MG63 (cell line): ENCODE data around the gene MPV17L. TPM values are rescaled to one million over a fixed set of nuclear protein-coding genes. Genes with fewer than 3 reads are reported as not detected.
A peak's percentile ranks its signal among the peaks of the same experiment; 100 is the strongest.
"Not testable (repeated sequence)": the region's sequence is repeated elsewhere in the genome, so short reads cannot be mapped to it uniquely, and the experiment has no call there.

Experiments
- DNase-seq: peaks from one replicate; pipeline ENCODE4 v3.0.0-alpha.2; 2020
- H3K27me3 ChIP-seq: fragments of 250-450 bp; sonication (Bioruptor Pico); 2 replicates; pipeline ENCODE4 v1.5.1; 2020; ENCODE audit warnings: mild to moderate bottlenecking, moderate library complexity
- H3K36me3 ChIP-seq: fragments of 250-450 bp; sonication (Bioruptor Pico); 2 replicates; pipeline ENCODE4 v1.5.1; 2020; ENCODE audit warnings: mild to moderate bottlenecking, moderate library complexity
- H3K4me3 ChIP-seq: fragments of 250-450 bp; sonication (Bioruptor Pico); 2 replicates; pipeline ENCODE4 v1.5.1; 2020; ENCODE audit warnings: mild to moderate bottlenecking, moderate library complexity
- H3K9me3 ChIP-seq: fragments of 250-450 bp; sonication (Bioruptor Pico); 2 replicates; pipeline ENCODE4 v1.5.1; 2020; ENCODE audit warnings: mild to moderate bottlenecking, moderate library complexity
- total RNA-seq: library from RNA; depleted of rRNA; stranded (reverse); fragments of >200 nt; shearing (Covaris generic); gene quantifications from 2 replicates; pipeline ENCODE4 v1.2.3, GENCODE V29; 2014; ENCODE audit warnings: low replicate concordance; rRNA removed

Gene MPV17L
- 0.59 and 1.3 TPM in 2 replicates for total RNA-seq

DNA sequence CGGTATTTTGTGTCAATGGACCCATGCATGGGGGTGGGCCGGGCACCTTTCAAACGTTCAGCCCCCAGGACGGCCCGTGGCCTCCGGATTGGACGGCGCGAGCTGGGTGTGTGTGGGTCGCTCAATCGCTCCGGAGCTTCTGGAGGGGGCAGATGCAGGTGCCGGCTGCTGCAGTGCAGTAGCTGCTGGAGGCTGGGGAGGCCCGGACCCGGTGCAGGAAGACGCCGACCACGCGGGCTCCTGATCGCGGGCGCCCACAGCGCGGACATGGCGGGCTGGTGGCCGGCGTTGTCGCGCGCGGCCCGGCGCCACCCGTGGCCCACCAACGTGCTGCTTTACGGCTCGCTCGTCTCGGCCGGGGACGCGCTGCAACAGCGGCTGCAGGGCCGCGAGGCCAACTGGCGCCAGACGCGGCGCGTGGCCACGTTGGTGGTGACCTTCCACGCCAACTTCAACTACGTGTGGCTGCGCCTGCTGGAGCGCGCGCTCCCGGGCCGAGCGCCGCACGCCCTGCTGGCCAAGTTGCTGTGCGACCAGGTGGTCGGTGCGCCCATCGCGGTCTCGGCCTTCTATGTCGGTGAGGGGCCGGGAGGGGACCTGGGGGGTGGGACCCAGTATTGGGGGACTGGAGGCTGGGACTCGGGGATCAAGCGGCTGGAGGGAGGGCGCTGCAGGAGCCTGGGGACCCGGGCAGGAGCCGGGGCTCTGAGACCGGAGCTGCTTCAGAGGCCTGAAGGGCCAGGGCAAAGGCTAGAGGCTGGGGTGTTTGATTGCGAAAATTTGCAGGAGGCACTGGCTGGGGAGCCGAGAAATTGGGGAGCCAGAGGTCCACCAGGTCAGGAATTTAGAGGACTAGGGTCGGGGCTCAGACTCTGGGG, at the start of gene MPV17L:
Gene MPV17L, plus strand, starts transcription at position 124 of the 878 bp plus-strand sequence. Its CDS starts 144 bp downstream, at position 268.
- H3K9me3 ChIP-seq, H3K27me3 ChIP-seq, H3K36me3 ChIP-seq: not testable (repeated sequence)
- peak; percentile 53 for DNase-seq
- peak within 1 kb of the TSS; percentile 46 for H3K4me3 ChIP-seq

DNA sequence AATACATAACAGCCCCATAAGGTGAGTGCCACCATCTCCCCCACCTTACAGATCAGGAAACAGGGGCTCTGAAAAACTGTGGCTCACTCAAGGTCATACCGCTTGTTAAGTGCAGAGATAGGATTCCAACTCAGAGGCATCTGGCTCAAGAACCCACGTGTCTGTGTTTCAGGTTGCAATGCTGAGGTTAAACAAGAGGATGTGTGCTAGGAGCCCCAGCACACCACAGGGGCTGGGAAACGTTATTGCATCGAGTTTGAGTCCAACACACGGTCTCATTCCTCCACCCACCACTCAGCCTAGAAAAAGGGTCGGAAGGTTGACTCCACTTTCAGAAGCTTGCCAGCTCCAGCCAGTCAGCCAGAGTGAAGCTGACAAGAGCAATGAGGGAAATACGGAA, 46.8 kb upstream of the MPV17L start:
- not testable (repeated sequence) for H3K36me3 ChIP-seq, DNase-seq, H3K27me3 ChIP-seq, H3K4me3 ChIP-seq, H3K9me3 ChIP-seq

DNA sequence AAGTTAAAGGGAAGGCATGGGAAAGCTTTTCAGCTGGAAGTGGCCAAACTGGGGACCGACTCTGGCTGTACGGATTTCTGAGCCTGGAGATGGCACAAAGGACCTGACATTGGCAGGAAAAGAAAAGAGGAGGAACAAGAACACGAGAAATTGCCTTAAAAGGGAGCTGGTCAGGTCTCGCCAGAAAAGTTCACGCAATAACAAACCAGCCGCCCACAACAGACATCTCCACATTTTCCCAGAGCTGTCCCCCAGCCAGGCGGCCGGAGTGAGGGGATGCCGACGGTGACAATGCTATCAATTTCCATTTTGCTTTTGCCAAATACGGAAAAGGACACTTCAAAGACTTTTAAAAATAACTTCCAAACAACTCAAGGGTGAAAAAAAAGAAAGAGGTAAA, 44.3 kb upstream of the MPV17L start:
- H3K9me3 ChIP-seq, H3K27me3 ChIP-seq, H3K36me3 ChIP-seq: not testable (repeated sequence)

DNA sequence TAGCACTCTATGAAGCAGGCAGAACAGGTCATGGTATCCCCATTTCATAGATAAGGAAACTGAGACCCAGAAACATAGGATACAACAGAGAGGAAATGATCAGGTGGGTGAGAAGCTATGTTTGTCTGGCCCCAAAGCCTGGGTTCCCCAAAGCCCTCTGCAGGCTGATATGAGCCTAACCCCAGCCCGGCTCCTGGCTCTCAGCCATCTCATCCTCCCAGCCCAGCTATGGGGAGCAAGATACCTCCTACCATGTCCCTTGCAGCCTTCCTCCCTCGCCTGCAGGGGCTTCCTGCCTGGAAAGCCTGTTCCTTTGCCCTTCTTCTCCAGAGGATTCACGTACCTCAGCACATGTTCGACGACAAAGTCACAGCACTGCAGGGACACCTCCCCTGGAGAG, 43.8 kb upstream of the MPV17L start:
- H3K27me3 ChIP-seq, H3K9me3 ChIP-seq, H3K4me3 ChIP-seq, H3K36me3 ChIP-seq, DNase-seq: not testable (repeated sequence)

More for the DNA sequence above, 44.3 kb upstream of the MPV17L start:
- not testable (repeated sequence) for H3K4me3 ChIP-seq, DNase-seq

DNA sequence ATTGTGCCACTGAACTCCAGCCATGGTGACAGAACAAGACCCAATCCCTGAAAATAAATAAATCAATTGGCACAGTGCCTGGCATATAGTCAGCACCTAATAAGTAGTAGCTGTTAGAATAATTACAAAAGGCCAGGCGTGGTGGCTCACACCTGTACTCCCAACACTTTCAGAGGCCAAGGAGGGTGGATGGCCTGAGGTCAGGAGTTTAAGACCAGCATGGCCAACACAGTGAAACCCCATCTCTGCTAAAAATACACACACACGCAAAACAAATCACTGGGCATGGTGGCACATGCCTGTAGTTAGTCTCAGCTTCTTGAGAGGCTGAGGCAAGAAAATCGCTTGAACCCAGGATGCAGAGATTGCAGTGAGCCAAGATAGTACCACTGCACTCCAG, 42.7 kb upstream of the MPV17L start:
- not testable (repeated sequence) for H3K27me3 ChIP-seq, DNase-seq, H3K4me3 ChIP-seq, H3K9me3 ChIP-seq, H3K36me3 ChIP-seq

DNA sequence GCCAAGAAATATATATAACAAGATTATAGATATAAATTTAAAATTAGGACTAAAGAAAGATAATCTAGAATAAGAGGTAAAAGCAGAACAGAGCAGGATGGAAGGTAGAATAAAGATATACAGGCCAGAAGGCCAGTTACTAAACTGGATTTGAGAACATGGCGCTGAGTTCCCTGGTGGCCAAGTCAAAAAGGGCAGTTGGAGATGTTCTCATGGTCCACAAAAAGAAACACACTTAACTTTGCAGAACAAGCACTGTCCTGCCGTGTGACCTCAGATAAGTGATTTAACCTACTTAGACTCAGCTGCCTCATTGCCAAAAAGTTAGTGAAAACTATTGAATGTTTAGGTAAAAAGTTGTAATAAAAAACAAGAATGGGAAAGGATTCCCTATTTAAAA, 40.7 kb upstream of the MPV17L start:
- H3K4me3 ChIP-seq, H3K36me3 ChIP-seq, DNase-seq, H3K9me3 ChIP-seq, H3K27me3 ChIP-seq: not testable (repeated sequence)

DNA sequence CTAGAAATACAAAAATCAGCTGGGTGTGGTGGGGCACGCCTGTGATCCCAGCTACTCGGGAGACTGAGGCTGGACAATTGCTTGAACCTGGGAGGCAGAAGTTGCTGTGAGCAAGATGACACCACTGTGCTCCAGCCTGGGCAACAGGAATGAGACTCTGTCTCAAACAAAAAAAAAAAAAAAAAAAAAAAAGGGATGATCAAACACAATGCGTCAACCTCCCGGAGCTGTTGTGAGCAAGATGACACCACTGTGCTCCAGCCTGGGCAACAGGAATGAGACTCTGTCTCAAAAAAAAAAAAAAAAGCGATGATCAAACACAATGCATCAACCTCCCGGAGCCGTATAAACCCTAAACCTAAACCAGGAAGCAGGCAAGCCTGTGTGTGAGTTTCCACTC, 38.1 kb upstream of the MPV17L start:
- not testable (repeated sequence) for H3K27me3 ChIP-seq, H3K36me3 ChIP-seq, DNase-seq, H3K4me3 ChIP-seq, H3K9me3 ChIP-seq

DNA sequence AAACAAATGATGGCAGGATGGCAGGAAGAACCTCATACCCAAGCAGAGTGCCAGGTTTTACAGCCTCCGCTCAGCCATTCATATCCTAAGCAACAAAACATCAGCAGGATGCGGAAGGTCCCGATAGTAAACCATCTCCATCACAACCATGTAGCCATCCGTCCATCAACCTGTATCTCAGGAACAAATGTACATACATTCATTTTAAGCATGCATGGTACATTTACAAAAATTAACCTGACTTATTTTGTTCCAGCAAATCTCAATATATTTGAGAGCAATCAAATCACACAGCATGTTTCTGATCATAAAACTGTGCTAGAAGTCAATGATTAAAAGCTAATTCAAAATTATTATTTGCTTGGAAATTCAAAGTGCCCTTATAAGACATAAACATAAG, 17.4 kb upstream of the MPV17L start, which contains the start of gene NPIPA5:
Gene NPIPA5, minus strand, starts transcription at position 101 of the 400 bp plus-strand sequence. Its CDS starts 0 bp downstream, at position 101.
- H3K9me3 ChIP-seq, result not testable (repeated sequence)

DNA sequence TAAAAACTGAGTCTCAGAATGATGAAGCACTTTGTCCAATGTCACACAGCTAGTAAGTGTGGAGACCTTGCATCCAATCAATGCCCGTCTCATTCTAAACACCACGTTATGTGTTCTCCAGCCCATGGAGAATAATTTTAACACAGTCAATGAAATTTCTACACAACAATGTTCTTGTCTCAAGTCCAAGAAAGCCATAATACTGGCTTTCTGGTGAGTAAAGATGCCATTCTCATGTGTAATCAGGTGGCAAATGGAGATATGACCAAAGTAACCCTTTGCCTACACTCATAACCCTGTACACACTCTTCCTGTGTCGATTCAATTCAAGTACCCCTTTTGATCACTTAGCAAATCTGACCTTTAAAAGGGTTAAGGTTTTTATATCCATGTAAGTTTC, 12.7 kb upstream of the MPV17L start:
- not testable (repeated sequence) for H3K9me3 ChIP-seq, H3K36me3 ChIP-seq, H3K4me3 ChIP-seq, H3K27me3 ChIP-seq, DNase-seq

More for the DNA sequence above, 17.4 kb upstream of the MPV17L start, which contains the start of gene NPIPA5:
- not testable (repeated sequence) for H3K36me3 ChIP-seq, H3K4me3 ChIP-seq, H3K27me3 ChIP-seq, DNase-seq

DNA sequence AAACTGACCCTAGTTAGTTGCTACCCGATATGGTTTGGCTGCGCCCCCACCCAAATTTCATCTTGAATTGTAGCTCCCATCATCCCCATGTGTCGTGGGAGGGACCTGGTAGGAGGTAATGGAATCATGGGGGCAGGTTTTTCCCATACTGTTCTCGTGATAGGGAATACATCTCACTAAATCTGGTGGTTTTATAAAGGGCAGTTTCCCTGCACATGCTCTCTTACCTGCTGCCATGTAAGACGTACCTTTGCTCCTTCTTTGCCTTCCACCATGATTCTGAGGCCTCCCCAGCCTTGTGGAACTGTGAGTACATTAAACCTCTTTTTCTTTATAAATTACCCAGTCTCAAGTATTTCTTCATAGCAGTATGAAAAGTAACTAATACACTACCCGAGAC, 7.5 kb upstream of the MPV17L start:
- H3K9me3 ChIP-seq, H3K27me3 ChIP-seq, H3K36me3 ChIP-seq, H3K4me3 ChIP-seq, DNase-seq: not testable (repeated sequence)

DNA sequence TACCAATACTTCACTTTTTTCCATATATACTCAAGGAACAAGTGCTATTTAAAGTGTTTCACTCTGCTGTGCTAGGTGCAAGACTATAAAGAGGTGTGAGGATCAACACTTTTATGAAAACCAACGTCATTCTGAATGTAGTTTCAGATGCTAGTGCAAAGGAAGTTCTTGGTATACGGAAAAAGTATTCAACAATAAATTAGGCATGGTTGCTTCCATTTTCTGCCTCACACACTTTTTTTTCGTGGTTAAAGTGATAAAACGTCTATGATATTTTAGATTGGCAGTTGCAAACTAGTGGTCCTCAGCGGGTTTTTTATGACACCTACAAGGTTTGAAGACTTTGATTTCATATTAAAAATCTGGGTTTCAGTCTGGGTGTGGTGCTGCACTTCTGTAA, 5.6 kb upstream of the MPV17L start:
- not testable (repeated sequence) for H3K9me3 ChIP-seq, H3K4me3 ChIP-seq, DNase-seq, H3K36me3 ChIP-seq, H3K27me3 ChIP-seq

DNA sequence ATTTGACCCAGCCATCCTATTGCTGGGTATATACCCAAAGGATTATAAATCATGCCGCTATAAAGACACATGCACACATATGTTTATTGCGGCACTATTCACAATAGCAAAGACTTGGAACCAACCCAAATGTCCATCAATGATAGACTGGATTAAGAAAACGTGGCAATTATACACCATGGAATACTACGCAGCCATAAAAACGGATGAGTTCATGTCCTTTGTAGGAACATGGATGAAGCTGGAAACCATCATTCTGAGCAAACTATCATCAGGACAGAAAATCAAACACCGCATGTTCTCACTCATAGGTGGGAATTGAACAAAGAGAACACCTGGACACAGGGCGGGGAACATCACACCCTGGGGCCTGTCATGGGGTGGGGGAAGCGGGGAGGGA, 2.5 kb upstream of the MPV17L start:
- DNase-seq, H3K27me3 ChIP-seq: not testable (repeated sequence)

DNA sequence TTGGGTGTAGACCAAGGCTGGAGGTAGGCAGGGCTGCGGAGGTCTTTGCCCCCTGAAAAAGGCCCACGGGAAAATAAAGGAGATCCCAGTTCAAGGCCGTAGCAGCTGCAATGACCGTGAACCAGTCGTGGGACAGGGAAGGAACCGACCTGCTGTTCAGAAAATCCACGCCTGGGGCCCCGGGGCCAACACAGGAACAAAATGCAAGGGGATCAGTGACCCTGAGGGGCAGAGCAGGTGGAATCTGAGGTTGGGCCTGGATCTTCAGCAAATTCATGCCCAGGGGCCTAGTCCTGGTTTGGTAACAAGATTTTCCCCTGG, 915 bp downstream of the MPV17L start:
- H3K9me3 ChIP-seq, H3K27me3 ChIP-seq, H3K36me3 ChIP-seq, DNase-seq: not testable (repeated sequence)
- H3K4me3 ChIP-seq, result peak overlapping the region; percentile 46

More for the DNA sequence above, 2.5 kb upstream of the MPV17L start:
- not testable (repeated sequence) for H3K9me3 ChIP-seq, H3K36me3 ChIP-seq, H3K4me3 ChIP-seq

DNA sequence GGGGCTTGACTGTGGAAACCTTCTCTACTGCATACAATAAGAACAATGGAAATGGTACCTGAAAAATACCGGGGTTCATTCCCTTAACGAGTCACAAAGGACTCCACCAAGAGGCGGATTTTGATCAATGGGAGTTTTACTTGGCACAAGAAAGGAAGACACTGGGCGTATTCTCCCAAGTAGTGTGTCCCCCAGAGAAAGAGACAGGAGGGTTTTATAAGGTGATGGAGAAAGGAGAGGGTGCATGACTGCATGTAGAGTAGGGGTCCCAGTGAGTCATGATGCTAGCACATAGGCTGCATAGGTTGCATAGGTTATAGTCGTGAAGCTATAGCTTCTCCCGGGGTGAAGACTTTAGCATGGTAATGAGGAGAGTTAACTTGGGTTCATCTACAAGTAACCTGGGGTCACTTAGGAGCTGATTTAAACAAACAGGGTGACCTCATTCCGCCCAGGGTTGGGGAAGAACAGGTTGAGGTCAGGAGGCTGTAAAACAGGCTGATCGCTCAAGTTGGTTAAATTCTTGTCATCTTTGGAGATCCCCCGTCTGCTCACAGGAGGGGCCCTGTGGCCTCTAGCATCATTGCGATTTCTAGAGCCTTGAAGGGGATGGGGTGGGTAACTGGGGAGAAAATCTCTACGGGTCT, 1.5 kb downstream of the MPV17L start:
- DNase-seq, result no peak
- Histone ChIP-seq H3K9me3 (no peaks in the 10 kb centered on the region; the same call in 1 of the 2 replicates), H3K4me3 (no peak overlapping the region), H3K27me3 (no peaks in the 10 kb centered on the region), H3K36me3 (no peaks in the 10 kb centered on the region)

DNA sequence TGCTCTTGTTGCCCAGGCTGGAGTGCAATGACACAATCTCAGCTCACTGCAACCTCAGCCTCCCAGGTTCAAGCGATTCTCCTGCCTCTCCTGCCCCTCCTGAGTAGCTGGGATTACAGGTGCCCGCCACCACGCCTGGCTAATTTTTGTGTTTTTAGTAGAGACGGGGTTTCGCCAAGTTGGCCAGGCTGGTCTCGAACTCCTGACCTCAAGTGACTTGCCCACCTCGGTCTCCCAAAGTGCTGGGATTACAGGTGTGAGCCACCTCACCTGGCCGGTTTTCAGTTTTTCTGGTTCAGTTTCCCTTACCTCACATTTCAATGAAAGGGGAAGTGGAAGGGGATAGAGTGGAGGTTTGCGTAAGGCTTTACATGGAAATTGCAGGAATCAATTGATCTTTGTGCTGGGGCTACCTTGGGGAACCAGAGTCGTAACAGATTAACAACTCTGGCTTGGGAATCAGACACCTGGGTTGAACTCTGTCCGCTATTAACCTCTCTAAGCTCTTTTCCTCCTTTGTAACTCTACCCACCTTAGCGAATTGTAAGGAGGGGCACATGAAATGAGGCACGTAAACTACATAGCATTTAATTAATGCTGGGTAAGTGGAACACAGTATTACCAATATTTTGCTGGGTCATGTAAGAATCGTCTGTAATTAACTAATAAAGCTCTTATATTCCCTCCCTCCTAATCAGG, 3.2 kb downstream of the MPV17L start:
- no peaks in the 10 kb centered on the region for H3K9me3 ChIP-seq
- H3K4me3 ChIP-seq, result no peak overlapping the region
- no peaks in the 10 kb centered on the region for H3K27me3 ChIP-seq
- DNase-seq, result no peak
- H3K36me3 ChIP-seq, result no peaks in the 10 kb centered on the region

DNA sequence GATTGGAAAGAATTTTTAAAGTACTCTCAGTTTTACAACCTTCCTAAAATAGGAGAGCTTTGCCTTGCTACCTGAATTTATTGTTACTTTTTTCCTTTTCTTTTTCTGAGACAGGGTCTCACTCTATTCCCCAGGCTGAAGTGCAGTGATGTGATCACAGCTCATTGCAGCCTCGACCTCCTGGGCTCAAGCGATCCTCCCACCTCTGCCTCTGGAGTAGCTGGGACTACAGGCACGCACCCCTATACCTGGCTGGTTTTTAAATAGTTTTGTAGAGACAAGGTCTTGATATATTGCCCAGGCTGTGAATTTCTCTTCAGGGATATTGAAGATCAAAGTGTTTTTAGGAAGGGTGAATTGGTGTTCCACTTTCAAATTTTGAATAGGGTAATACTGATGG, 3.8 kb downstream of the MPV17L start:
- no peaks in the 10 kb centered on the region for H3K36me3 ChIP-seq

DNA sequence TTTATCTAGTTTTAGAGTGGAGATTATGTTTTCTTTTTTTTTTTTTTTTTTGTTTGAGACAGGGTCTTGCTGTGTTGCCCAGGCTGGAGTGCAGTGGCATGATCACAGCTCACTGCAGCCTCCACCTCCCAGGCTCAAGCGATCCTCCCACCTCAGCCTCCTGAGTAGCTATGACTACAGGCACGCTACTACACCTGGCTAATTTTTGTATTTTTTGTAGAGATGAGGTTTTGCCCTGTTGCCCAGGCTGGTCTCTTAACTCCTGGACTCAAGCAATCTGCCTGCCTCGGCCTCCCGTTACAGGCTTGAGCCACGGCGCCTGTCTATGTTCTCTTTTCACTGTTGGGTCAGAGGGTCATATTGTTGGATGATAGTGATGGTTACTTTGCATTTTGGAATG, 4.8 kb downstream of the MPV17L start:
- not testable (repeated sequence) for H3K9me3 ChIP-seq, H3K27me3 ChIP-seq, H3K36me3 ChIP-seq, H3K4me3 ChIP-seq, DNase-seq

More for the DNA sequence above, 3.8 kb downstream of the MPV17L start:
- DNase-seq, result no peak
- H3K27me3 ChIP-seq, result no peaks in the 10 kb centered on the region
- H3K4me3 ChIP-seq, result no peak overlapping the region
- no peaks in the 10 kb centered on the region for H3K9me3 ChIP-seq
